Measurements from ENCODE around the gene NFASC.

NFASC gene

GRCh38 chr1:204941421-204942338 is 71.0 kb downstream of the NFASC start:
- H3K27me3 ChIP-seq (replicated peaks): peaks cover 6% of the 10 kb centered on the region
- in situ Hi-C loops (cut with HindIII; ENCODE audit: low pct_ligation_motif_present, low sequenced_read_pairs): no loop called here
- TF ChIP-seq CTCF (IDR thresholded peaks at IDR 0.05; ENCODE audit: low read depth, low read length, missing control alignments): peak; percentile 93

DNA sequence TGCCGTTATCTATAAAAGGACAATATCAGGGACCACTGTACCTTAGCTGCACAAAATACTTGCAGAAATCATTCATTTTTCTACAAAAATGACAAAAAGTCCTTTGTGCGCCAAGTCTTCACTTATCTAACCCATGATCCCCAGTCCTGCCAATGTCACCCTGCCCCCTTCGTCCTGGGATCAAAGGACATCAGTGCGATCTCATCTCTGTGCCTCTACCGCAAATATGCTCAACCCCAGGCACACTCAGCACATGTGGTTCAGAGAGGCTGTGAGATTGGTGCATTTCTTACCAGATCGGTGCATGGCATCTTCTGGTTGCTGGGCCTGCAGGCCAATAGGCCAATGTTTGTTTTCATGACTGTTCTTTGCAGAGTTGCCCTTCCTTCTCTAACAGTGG is 72.8 kb downstream of the NFASC start:
- in situ Hi-C loops (cut with HindIII; ENCODE audit: low pct_ligation_motif_present, low sequenced_read_pairs): no loop called here
- no peak overlapping the region for H3K27ac ChIP-seq
- no peaks in the 10 kb centered on the region for H3K36me3 ChIP-seq (replicated peaks)
- no peak for TF ChIP-seq CTCF (IDR thresholded peaks at IDR 0.05; ENCODE audit: low read depth, low read length, missing control alignments)
- H3K4me3 ChIP-seq (ENCODE audit: low read depth, low read length): no peak overlapping the region
- H3K27me3 ChIP-seq (replicated peaks): peaks cover 6% of the 10 kb centered on the region
- no peak for DNase-seq

More at GRCh38 chr1:204941421-204942338, 71.0 kb downstream of the NFASC start:
- no peaks in the 10 kb centered on the region for H3K36me3 ChIP-seq (replicated peaks)
- no peak overlapping the region for H3K4me3 ChIP-seq (ENCODE audit: low read depth, low read length)
- DNase-seq: peak; percentile 61
- no peak overlapping the region for H3K27ac ChIP-seq

GRCh38 chr1:204944662-204945061 is 74.0 kb downstream of the NFASC start:
- Histone ChIP-seq H3K27me3 (replicated peaks) (peaks cover 6% of the 10 kb centered on the region), H3K36me3 (replicated peaks) (no peaks in the 10 kb centered on the region), H3K4me3 (ENCODE audit: low read depth, low read length) (no peak overlapping the region), H3K27ac (no peak overlapping the region)
- in situ Hi-C loops (cut with HindIII; ENCODE audit: low pct_ligation_motif_present, low sequenced_read_pairs): no loop called here
- no peak for TF ChIP-seq CTCF (IDR thresholded peaks at IDR 0.05; ENCODE audit: low read depth, low read length, missing control alignments)
- no peak for DNase-seq

- H3K27ac ChIP-seq: no peak overlapping the region
- no peaks in the 10 kb centered on the region for H3K36me3 ChIP-seq (replicated peaks)
- H3K27me3 ChIP-seq (replicated peaks): peaks cover 7% of the 10 kb centered on the region
- TF ChIP-seq CTCF (IDR thresholded peaks at IDR 0.05; ENCODE audit: low read depth, low read length, missing control alignments): no peak
- in situ Hi-C loops (cut with HindIII; ENCODE audit: low pct_ligation_motif_present, low sequenced_read_pairs): no loop called here
- H3K4me3 ChIP-seq (ENCODE audit: low read depth, low read length): no peak overlapping the region
- DNase-seq: no peak
Measured at GRCh38 chr1:204945565-204945977, 74.9 kb downstream of the NFASC start.

- Histone ChIP-seq H3K27me3 (replicated peaks) (peaks cover 4% of the 10 kb centered on the region), H3K4me3 (ENCODE audit: low read depth, low read length) (no peak overlapping the region), H3K27ac (no peak overlapping the region), H3K36me3 (replicated peaks) (no peaks in the 10 kb centered on the region)
- in situ Hi-C loops (cut with HindIII; ENCODE audit: low pct_ligation_motif_present, low sequenced_read_pairs): no loop called here
- TF ChIP-seq CTCF (IDR thresholded peaks at IDR 0.05; ENCODE audit: low read depth, low read length, missing control alignments): no peak
- no peak for DNase-seq
Measured at GRCh38 chr1:204946640-204947039, 76.0 kb downstream of the NFASC start.

Measured in brain microvascular endothelial cell (primary cell).